ENCODE results near the gene CALHM3.

CALHM3 gene

GRCh38 chr10:103456074-103456660 lies 22.9 kb downstream of the CALHM3 start:
- no peak for DNase-seq
- intact Hi-C loops (cut with DNase I): no loop called here

DNA sequence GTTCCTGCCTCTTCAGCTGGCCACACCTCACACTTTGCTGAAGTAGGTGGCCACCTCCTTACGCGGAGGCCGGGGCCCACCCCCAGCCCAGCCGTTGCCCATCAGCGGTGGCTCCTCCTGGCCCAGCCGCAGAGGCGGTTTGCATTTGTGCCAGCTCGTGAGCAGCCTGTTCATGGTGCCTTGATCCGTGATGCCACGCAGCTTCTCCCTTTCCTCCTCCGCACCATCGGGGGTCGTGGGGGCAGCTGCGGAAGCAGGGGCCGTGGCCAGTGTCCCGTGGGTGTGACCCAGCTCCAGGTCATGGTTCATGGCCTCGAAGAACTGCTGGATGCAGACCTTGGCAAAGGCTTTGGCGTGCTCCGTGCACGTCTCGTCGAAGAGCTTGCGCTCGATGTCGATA lies 23.8 kb downstream of the CALHM3 start:
- DNase-seq: no peak
- intact Hi-C loops (cut with DNase I): no loop called here

DNA sequence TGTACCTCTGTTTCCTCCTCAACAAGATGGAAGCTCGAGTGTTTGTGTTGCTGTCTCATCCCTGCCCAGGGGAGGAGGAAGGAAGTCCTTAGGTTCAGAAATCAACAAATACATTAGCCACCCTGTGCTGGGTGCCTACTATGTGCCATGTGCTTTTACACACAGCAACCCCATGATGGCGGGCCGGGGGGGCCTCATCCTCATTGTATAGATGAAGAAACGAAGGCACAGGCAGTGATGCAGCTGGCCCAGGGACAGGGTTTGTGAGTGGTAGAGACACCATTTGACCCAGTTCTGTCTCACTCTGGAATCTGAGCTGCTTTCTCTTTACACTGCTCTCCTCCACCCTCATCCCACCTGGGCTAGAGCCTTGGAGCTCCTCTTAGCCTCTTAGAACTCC lies 25.0 kb downstream of the CALHM3 start:
- intact Hi-C loops (cut with DNase I): no loop called here
- DNase-seq: no peak

- intact Hi-C loops (cut with DNase I): no loop called here
- DNase-seq: no peak
These were observed 26.4 kb downstream of the CALHM3 start for GRCh38 chr10:103452506-103453230.

DNA sequence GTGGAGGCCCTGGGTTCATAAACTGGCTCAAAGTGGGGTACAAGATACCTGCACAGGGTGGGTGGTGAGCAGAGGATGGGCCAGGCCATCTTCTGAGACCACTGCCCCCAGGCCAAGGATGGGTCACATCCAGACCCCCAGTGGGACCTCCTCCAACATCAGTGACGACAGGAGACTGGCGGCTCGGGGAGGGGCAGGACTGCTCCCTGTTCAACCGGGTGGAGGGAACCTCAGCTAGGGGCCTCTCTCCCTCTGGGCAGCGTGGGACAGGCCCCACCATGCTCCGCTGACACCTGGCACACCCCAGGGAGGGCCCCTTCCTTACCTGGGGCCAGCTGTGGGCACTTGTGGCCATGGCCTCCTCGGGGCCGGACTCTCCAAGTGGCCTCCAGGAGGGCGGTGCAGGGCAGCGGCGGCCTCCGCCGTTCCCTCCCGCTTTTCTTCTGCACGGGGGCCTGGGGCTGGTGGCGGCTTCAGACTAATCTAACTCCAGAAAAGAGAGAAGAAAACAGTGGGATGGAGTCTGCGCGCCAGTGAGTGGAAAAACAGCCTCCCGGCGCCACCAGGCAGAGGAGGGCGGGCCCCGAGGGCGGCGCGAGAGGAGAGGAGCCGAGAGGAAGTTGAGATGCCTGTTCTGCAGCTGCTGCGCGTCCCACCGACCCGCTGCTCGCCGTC lies 27.1 kb downstream of the CALHM3 start, which contains the start of gene CALHM2:
Gene CALHM2 (minus strand): TSS at position 540 of the 675 bp plus-strand sequence. CDS start 2,429 bp downstream, outside the sequence.
- intact Hi-C loops (cut with DNase I): no loop called here
- peak; percentile 7 to 88 (median 75) for DNase-seq

- DNase-seq: peak in 13 of 42 donors; percentile 5 to 54 (median 20)
- intact Hi-C loops (cut with DNase I): no loop called here
These were observed 27.8 kb downstream of the CALHM3 start for GRCh38 chr10:103451091-103451813.

GRCh38 chr10:103450201-103450695 lies 28.8 kb downstream of the CALHM3 start:
- intact Hi-C loops (cut with DNase I): no loop called here

GRCh38 chr10:103449208-103450144 lies 29.6 kb downstream of the CALHM3 start:
- no peak for DNase-seq
- intact Hi-C loops (cut with DNase I): no loop called here

More at GRCh38 chr10:103450201-103450695, 28.8 kb downstream of the CALHM3 start:
- DNase-seq: no peak

GRCh38 chr10:103448746-103449145 lies 30.3 kb downstream of the CALHM3 start:
- DNase-seq: no peak
- intact Hi-C loops (cut with DNase I): no loop called here

- intact Hi-C loops (cut with DNase I): no loop called here
- DNase-seq: no peak
These were observed 31.9 kb downstream of the CALHM3 start for GRCh38 chr10:103447187-103447586.

GRCh38 chr10:103445767-103446567 lies 33.1 kb downstream of the CALHM3 start:
- DNase-seq: peak in 6 of 42 donors; percentile 12 to 44 (median 21)
- intact Hi-C loops (cut with DNase I): no loop called here

GRCh38 chr10:103445366-103445765 lies 33.7 kb downstream of the CALHM3 start:
- no peak for DNase-seq
- intact Hi-C loops (cut with DNase I): no loop called here

- intact Hi-C loops (cut with DNase I): no loop called here
- DNase-seq: no peak
These were observed 34.6 kb downstream of the CALHM3 start for GRCh38 chr10:103444478-103444877.

GRCh38 chr10:103443475-103444185 lies 35.4 kb downstream of the CALHM3 start:
- intact Hi-C loops (cut with DNase I): no loop called here
- no peak for DNase-seq

GRCh38 chr10:103442031-103442461 lies 37.0 kb downstream of the CALHM3 start:
- DNase-seq: peak in 10 of 42 donors; percentile 7 to 43 (median 26)
- intact Hi-C loops (cut with DNase I): no loop called here

GRCh38 chr10:103441611-103442010 lies 37.4 kb downstream of the CALHM3 start:
- intact Hi-C loops (cut with DNase I): no loop called here
- DNase-seq: no peak

DNA sequence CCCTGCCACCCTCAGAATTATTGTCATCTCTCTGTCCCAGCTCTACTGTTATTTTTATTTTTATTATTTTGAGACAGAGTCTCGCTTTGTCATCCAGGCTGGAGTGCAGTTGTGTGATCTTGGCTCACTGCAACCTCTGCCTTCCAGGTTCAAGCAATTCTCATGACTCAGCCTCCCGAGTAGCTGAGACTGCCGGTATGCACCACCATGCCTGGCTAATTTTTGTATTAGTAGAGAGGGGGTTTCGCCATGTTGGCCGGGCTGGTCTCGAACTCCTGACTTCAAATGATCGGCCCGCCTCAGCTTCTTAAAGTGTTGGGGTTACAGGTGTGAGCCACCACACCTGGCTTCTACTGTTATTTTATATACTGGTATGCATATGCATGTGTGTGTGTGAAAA lies 37.8 kb downstream of the CALHM3 start:
- intact Hi-C loops (cut with DNase I): no loop called here
- no peak for DNase-seq

Measured in head of caudate nucleus (tissue), 42 donors.